ENCODE results near the gene UGT2B17. TPM values are rescaled to one million over a fixed set of nuclear protein-coding genes. Genes with fewer than 3 reads are reported as not detected.

The UGT2B17 gene
- total and polyA plus RNA-seq, 10 of the 15 experiments (the other 5 are each of a cell fraction or from before 2014, with no cell fraction given) = 0.15 TPM; not detected in 9

DNA sequence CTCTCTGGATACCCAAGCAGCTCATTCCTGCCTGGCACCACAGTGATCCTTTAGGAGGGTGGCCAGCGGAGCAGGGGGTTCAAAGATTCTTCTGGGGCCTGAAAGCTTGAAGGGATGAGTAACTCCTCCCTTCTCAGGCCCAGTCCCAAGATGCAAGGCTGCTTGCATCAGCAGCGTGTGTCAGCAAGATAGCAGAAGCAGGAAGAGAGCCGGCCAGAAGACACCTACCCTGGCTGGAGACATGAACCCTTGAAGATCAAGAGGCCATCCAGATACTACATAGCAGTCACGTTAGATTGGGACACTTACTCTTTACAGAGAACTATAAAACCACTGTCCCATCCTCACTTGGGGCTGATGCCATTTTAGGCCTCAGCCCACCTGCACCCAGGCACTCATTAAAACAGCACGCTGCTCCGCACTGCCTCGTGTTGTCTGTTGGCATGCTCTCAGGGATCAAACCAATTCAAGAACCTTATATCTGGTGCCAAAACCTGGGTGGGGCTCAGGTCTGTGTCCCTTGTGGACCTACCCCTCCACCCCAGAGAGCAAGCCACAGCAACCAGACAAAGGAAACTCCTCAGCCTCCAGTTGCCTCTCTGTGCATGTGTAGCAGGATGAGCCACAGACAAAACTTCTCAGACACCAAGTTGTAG, 6.5 kb downstream of the UGT2B17 start:
- in situ Hi-C loops (cut with MboI) (no loop called here), intact Hi-C loops (cut with micrococcal nuclease; ENCODE audit: unreplicated experiment) (no loop called here)
- H3K9me3 ChIP-seq (replicated peaks; ENCODE audit: control insufficient read depth, insufficient read depth, low read length) = no peaks in the 10 kb centered on the region
- ATAC-seq (no peak), DNase-seq (ENCODE audit: low read depth, low spot score) (no peak), FAIRE-seq (no peak)
- no peaks in the 10 kb centered on the region for H3K79me2 ChIP-seq (ENCODE audit: control insufficient read depth, insufficient read depth, low read length)
- no peaks in the 10 kb centered on the region for H3K36me3 ChIP-seq (ENCODE audit: control insufficient read depth in 2 of 2, insufficient read depth in 2 of 2, low read length in 1 of 2)
- ChIA-PET SMC1A (ENCODE audit: uncharacterized antibody, unreplicated experiment) (no interaction called here), RAD21 (ENCODE audit: unreplicated experiment) (no interaction called here), POLR2A (no interaction called here), CTCF (no interaction called here)
- no peak overlapping the region for H3K27ac ChIP-seq (ENCODE audit: control insufficient read depth, insufficient read depth)
- no peaks in the 10 kb centered on the region for H3K4me1 ChIP-seq (ENCODE audit: control insufficient read depth, insufficient read depth, low read length)
- no peak overlapping the region for H3K4me3 ChIP-seq
- H4K20me1 ChIP-seq (ENCODE audit: control insufficient read depth, insufficient read depth) = no peaks in the 10 kb centered on the region
- no peak for TF ChIP-seq SMARCA5 (IDR thresholded peaks at IDR 0.05)
- TF ChIP-seq RBBP5 (conservative IDR thresholded peaks at IDR 0.05) = no peak
- TF ChIP-seq NBN (IDR thresholded peaks at IDR 0.05) = no peak
- TF ChIP-seq ZSCAN29 (IDR thresholded peaks at IDR 0.05) = no peak
- no peak for TF ChIP-seq NFYA (IDR thresholded peaks at IDR 0.05; ENCODE audit: borderline replicate concordance, low read depth, low read length)
- TF ChIP-seq BACH1 (IDR thresholded peaks at IDR 0.05; ENCODE audit: borderline replicate concordance) = no peak
- TF ChIP-seq RUNX3 (IDR thresholded peaks at IDR 0.05; ENCODE audit: low read length) = no peak
- no peak for TF ChIP-seq PAX5 (IDR thresholded peaks at IDR 0.05; ENCODE audit: borderline replicate concordance, low read depth, low read length)
- TF ChIP-seq RB1 (IDR thresholded peaks at IDR 0.05; ENCODE audit: borderline replicate concordance) = no peak
- no peak for TF ChIP-seq HDGF (IDR thresholded peaks at IDR 0.05)
- TF ChIP-seq, protein P1, sequence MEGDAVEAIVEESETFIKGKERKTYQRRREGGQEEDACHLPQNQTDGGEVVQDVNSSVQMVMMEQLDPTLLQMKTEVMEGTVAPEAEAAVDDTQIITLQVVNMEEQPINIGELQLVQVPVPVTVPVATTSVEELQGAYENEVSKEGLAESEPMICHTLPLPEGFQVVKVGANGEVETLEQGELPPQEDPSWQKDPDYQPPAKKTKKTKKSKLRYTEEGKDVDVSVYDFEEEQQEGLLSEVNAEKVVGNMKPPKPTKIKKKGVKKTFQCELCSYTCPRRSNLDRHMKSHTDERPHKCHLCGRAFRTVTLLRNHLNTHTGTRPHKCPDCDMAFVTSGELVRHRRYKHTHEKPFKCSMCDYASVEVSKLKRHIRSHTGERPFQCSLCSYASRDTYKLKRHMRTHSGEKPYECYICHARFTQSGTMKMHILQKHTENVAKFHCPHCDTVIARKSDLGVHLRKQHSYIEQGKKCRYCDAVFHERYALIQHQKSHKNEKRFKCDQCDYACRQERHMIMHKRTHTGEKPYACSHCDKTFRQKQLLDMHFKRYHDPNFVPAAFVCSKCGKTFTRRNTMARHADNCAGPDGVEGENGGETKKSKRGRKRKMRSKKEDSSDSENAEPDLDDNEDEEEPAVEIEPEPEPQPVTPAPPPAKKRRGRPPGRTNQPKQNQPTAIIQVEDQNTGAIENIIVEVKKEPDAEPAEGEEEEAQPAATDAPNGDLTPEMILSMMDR (IDR thresholded peaks at IDR 0.05 in 2 of 3, conservative IDR thresholded peaks at IDR 0.05 in 1 of 3; ENCODE audit: control insufficient read depth in 2 of 3, extremely low read depth in 1 of 3, insufficient read depth in 1 of 3, low read depth in 3 of 3, low read length in 3 of 3) = no peak
- TF ChIP-seq, protein P2, sequence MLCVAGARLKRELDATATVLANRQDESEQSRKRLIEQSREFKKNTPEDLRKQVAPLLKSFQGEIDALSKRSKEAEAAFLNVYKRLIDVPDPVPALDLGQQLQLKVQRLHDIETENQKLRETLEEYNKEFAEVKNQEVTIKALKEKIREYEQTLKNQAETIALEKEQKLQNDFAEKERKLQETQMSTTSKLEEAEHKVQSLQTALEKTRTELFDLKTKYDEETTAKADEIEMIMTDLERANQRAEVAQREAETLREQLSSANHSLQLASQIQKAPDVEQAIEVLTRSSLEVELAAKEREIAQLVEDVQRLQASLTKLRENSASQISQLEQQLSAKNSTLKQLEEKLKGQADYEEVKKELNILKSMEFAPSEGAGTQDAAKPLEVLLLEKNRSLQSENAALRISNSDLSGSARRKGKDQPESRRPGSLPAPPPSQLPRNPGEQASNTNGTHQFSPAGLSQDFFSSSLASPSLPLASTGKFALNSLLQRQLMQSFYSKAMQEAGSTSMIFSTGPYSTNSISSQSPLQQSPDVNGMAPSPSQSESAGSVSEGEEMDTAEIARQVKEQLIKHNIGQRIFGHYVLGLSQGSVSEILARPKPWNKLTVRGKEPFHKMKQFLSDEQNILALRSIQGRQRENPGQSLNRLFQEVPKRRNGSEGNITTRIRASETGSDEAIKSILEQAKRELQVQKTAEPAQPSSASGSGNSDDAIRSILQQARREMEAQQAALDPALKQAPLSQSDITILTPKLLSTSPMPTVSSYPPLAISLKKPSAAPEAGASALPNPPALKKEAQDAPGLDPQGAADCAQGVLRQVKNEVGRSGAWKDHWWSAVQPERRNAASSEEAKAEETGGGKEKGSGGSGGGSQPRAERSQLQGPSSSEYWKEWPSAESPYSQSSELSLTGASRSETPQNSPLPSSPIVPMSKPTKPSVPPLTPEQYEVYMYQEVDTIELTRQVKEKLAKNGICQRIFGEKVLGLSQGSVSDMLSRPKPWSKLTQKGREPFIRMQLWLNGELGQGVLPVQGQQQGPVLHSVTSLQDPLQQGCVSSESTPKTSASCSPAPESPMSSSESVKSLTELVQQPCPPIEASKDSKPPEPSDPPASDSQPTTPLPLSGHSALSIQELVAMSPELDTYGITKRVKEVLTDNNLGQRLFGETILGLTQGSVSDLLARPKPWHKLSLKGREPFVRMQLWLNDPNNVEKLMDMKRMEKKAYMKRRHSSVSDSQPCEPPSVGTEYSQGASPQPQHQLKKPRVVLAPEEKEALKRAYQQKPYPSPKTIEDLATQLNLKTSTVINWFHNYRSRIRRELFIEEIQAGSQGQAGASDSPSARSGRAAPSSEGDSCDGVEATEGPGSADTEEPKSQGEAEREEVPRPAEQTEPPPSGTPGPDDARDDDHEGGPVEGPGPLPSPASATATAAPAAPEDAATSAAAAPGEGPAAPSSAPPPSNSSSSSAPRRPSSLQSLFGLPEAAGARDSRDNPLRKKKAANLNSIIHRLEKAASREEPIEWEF (IDR thresholded peaks at IDR 0.05; ENCODE audit: insufficient replicate concordance, low read depth, low read length) = no peak
- no peak for TF ChIP-seq ZZZ3 (IDR thresholded peaks at IDR 0.05; ENCODE audit: control insufficient read depth, insufficient read length, low read depth)
- no peak for TF ChIP-seq HCFC1 (IDR thresholded peaks at IDR 0.05; ENCODE audit: low read length)
- no peak overlapping the region for H3K9ac ChIP-seq (ENCODE audit: control insufficient read depth, insufficient read depth, low read length)
- H3K4me2 ChIP-seq (ENCODE audit: control insufficient read depth, insufficient read depth) = no peak overlapping the region
- no CpG with 5 or more reads among the region's 7 CpGs for WGBS (ENCODE audit: insufficient coverage, insufficient replicate concordance, low lambda C conversion rate, missing lambda C conversion rate)
- H3K27me3 ChIP-seq (replicated peaks in 1 of 2; ENCODE audit: control insufficient read depth in 2 of 2, insufficient read depth in 2 of 2, low read length in 1 of 2) = no peaks in the 10 kb centered on the region
- no peak overlapping the region for H2AFZ ChIP-seq (ENCODE audit: control insufficient read depth, low read depth, low read length)
- BruUV-seq (replicated peaks) = no TSS peak
